Endometrium (tissue), 2 donors: Measurements from ENCODE around the gene ADAP1.
"Not testable (repeated sequence)": the region's sequence is repeated elsewhere in the genome, so short reads cannot be mapped to it uniquely, and the experiment has no call there.

Experiments used
- FAIRE-seq: peaks from 2 replicates; lab custom pipeline; 2012; peaks lifted over from hg19 to GRCh38; lab: Jason Lieb, UNC
- donor health status: control.
- donor health status: control.

ADAP1 gene

DNA sequence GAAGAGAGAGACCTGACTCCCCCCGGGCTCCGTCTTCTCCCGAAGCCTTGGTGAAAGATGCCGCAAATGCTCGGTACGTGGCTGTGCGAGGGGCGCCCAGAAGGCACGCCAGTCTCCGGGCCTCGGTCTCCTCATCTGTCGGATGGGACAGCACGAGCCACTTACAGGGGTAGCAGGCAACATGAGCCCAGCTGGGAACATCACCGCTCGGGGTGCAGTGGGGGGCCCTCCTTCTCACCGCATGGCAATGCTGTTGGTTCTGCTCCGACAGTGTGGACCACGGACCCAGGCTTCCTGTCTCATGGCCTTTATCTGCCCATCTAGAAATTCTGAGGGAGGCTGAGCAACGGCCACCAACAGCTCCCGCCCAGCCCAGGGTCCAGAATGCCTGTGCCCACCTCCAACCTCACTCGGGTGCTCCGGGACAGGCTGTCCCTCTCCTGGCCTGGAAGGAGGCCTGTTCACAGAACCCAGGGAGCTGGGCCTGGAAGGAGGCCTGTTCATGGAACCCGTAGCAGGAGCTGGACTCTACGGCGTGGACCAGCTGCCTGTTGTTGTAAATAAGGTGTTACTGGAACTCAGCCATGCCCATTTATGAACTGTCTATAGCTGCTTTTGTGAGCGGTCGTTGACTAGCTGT, 15.8 kb downstream of the ADAP1 start:
- no peak for FAIRE-seq

DNA sequence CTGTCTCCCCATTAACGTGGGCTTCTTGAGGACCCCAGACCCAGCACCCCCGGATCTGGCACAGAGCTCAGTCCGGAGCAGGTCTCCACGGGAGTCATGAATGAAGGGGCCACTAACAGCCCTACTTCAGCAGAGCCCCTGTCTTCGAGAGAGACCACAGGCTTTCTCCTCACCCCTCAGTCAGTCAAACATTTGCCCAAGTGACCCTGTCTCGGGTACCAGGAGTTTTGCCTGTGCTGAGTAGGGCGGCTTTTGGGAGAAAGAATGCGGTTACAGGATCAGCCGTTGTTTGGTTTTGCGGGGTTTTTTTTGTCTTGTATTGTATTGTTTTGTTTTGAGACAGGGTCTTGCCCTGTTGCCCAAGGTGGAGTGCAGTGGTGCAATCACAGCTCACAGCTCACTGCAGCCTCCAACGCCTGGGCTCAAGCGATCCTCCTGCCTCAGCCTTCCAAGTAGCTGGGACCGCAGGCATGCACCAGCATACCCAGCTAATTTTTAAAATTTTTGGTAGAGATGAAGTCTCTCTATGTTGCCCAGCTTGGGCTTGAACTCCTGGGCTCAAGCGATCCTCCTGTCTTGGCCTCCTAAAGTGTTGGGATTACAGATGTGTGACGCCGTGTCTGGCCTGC, 16.5 kb downstream of the ADAP1 start:
- no peak for FAIRE-seq

DNA sequence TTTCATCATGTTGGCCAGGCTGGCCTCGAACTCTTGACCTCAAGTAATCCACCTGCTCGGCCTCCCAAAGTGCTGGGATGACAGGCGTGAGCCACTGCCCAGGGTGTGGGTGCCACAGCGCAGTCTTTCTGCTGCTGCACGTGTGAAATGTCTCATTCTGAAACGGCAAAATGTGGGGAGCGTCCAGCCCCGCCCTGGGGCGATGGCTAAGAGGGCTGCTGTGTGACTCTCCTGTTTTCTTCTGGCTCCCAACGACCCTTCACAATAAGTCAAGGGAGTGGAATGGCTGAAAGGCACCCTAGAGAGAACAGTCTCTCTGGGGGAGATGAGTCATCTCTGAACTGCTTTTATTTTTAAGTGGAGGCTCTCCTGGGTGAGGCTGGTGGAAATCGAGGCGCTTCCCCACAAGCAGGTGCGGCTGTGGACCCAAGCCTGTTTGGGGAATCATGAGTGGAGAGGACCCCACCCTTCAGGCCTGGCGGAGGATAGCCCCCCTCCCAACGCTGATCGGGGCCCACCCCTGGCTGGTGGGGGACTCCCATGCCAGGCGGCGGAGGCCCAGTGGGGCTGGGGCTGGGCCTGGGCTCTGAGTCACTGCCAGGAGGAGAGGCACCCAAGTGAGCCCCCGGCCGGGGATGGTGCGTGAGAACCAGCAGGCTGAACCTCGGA, 18.0 kb downstream of the ADAP1 start:
- no peak for FAIRE-seq

DNA sequence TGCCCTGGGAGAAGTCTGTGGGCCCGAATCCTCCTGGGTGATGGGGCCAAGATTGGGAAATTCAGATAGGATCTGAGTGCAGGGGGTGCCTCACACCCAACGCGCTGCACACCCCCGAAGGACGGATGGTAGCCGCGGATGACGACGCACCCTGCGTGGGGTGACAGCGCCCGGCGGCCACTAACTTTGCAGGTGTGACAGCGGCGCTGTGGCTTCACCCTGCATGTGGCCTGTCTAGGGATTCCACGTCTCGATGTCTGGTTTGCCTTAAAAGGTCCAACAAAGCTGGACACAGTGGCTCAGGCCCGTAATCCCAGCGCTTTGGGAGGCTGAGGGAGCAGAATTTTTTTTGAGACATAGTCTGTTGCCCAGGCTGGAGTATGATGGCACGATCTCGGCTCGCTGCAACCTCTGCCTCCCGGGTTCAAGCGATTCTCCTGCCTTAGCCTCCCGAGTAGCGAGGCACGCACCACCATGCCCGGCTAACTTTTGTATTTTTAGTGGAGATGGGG, 18.6 kb downstream of the ADAP1 start:
- no peak for FAIRE-seq

DNA sequence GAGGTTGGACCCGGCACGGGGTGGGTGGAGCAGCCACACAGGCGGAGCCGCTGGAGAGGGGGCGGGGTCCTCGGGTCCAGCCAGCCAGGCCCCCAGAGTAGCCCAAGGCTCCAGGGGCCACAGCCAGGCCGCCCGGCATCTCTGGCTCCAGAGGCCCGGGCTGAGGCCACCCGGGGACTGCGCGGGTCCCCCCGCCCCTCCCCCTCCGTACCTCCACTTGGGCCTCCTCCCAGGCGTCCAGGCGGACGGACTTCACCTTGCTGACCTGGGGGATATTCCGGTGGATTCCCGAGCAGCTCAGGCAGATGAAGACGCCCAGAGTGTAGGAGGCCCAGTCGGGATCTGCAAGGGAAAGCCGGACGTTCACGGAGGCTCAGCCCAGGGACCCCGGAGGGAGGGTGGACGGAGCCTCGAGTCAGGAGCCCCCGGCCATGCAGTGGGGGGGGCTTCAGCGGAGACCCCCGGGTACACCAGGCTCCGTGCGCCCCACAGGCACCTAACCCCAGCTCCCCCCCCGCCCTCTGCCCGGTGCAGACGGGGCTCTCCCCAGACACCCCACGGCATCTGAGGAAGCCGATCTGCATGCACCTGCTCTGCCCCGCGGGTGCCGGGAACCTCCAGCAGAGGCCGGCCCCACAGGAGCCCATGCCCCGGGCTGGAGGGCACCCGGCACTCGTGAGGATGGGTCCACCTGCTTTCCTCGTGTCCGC, 19.2 kb downstream of the ADAP1 start:
- no peak for FAIRE-seq

DNA sequence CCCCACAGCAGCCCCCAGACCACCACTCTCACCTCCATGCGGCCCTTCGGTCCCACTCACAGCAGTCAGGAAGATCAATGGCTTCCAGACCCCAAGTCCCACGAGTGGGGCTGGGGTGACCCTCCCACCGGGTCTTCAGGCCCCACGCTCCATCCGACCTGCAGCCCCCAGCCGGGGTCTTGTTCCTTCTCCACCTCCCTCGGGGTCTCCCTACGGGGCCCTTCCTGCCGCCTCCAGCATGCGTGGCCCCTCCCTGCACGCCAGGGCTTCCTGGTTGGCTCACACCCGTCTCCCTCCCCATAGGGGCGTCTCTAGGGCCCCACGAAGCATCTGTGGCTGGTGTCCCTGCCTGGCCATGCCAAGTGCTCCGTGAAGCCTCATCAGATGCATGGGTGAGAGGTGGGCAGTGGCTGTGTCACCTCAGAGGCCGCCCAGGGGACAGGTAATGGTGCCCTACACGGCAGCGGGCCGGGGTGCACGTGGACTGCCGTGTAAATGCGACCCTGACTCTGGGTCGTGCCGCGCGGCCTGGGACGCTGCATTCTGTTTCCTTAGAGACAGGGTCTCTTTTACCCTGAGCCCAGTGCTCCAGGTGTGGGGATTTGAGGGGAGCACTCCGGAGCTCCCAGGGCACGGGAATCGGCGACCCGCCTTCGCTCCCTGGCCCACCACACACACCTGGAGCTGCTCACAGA, 19.9 kb downstream of the ADAP1 start:
- no peak for FAIRE-seq

DNA sequence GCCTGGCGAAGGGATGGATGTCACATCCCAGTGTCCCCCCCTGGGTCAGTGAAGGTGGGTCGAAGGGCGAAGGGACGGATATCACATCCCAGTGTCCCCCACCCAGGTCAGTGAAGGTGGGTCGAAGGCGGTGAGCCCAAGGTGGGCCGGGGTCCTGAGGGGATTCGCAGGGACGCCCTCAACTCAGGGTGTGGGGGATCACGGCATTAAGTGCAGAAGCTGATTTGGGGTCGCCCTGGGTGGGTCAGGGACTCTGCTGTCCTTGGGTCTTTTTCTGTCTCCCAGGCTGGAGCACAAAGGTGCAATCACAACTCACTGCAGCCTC, 21.9 kb downstream of the ADAP1 start:
- no peak for FAIRE-seq

DNA sequence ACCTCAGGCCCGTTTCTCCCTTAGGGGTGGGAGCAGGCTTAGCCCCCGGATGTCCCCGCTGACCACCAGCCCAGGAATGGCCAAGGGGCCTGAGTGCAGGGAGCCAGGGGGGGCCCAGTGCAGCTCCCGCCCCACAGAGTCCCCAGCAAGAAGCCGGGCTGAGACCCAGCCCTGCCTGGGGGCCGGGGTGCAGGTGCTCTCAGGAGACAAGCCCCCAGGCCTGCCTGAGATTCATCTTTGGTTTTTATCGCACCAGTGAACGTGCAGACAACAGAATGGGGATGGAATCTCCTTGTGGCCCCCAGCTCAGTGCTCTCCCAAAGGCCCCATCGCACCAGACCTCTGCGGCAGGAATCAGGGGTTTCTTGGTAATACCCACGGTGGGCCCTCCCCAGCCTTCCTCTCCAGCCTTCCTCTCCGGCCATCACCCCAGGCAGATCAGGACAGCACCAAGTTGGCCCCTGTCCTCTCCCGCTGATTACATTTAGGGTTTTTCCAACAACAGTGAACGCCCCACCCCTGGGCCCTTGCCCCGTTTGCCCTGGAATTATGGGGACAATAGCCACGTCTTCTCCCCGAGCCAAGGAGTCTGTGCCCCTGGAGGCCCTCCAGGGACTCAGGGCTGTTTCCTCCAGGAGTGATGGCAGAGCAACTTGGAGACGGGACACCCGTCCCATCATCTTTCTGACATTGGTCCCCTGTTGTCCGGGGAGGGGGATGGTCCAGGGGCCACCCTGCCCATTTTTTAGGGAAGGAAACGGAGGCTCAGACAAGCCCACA, 22.4 kb downstream of the ADAP1 start:
- FAIRE-seq, result no peak

DNA sequence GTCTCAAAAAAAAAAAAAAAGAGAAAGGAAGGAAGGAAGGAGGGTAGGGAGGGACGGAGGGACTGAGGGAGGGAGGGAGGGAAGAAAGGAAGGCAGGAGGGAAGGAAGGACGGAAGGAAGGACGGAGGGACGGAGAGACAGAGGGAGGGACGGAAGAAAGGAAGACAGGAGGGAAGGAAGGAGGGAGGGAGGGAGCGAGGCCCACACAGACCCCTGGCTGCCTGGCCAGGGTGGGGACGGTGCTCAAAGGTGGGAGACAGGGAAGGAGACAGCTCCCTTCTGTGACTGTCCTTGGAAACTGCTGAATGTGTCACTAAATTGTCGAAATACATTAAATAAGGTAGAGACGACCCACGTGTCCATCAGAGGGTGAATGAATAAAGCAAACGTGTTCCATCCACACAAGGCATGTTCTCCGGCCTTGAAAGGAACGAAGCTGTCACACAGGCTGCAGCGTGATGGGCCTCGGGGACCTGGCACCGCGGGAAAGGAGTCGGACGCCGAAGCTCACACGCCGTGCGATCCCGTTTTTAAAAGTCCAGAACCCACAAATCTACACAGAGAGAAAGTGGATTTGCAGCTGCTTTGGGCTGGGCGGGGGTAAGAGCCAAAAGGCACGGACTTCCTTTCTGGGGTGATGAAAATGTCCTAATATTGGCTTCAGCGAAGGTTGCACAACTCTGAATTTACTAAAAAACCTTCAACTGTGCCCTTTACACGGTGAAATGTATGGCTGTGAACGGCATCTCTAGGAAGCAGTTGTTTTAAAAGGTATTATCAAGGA, 23.3 kb downstream of the ADAP1 start:
- FAIRE-seq, result no peak

DNA sequence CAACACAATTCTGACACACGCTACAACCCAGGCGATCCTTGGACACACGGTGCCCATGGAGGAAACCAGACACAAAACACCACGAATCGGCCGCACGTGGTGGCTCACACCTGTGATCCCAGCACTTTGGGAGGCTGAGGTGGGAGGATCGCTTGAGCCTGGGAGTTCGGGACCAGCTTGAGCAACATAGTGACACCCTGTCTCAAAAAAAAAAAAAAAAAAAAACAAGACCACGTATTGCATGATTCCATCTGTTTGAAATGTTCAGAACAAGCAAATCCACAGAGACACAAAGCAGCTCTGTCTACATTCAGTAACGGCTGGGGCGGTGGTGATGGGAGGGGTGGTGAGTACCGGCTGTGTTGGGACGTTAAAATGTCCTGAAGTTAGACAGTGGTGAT, 25.2 kb downstream of the ADAP1 start:
- FAIRE-seq, result no peak

DNA sequence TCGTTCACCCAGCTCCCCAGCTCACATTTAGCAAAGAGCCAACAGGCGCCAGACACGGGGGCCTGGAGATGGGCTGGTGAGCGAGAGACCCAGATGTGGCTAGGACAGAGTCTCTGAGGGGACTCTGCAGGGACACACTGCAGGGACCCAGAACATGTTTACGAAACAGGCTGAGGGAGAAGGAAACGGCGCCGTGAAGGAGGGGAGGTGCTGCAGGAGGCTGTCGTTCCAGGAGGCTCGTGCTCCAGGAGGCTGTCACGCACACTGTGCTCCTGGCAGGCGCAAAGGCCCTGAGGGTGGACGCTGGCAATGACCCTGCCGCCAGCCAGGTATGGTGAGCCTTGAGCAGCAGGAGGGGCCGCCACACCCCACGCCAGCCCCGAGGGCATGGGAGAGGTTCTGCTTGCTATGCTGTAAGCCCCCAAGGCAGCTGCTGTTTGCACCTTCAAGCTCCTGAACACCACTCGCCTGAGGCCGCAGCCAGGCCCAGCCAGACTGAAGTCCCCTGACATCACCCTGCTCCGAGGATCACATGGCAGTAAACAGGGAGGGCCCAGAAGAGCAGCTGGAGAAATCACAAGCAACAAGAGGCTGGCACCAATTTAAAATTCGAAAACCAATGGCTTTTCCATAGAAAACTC, 27.3 kb downstream of the ADAP1 start:
- no peak for FAIRE-seq

DNA sequence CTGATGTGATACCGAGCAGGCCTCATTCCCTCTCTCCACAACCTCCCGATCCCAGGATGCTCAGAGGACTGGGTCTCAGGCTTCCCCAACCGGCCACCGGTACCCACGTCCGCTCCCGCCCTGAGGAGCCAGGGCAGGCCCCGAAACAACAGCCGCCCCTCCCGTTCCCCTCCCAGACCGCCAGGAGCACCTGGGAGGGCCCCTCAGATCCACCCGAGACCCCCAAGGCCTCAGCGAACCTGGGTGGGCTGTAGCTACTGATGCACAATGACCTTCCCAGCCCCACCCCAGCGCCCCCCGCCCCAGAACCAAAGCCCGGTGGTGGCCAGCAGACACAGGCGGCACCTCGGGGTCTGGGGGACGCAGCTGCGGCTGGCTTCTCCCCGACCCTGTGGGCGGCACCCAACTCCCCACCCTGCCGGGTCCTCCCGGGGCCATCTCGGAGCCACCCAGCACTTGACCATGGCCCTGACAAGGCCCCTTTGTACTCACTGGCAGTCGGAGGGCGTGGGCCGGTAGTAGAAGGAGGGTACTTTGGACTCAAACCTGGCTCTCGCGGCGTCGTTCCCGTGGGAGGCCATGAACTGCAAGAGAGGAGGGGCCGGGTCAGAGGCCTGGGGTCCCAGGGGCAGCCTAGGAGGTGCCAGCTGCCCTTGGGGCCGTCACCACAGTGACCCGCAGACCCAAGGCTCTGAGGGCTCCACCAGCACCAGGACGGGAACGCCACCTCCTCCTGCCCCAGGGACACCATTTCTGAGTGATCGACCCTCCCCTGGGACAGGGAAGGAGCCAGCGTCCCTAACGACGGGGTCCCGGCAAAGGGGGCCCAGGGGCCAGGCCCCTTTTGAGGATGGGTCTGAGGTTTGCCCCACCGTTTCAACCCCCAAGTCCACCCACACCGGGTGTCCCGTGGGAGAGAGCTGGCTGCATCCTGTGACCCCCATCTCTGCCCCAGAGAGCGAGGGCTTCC, 28.1 kb downstream of the ADAP1 start:
- no peak for FAIRE-seq

DNA sequence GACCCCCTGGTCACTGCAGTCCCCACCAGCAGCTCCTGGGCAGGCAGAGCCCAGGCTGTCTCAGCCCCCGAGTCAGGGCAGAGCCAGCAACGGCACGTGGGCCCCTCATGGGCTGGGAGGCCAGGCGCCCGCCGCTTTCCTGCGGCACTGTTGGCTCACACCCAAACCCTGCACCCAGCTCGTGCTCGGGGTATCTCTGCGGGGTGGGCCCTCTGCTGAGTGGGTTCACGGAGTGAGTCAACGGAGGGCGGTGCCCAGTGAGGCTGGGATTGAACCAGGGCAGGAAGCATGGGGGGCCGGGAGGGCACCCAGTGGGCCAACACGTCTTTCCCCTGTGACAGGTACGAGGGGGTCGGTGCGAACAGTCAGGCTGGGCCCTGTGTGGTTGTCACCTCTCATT, 28.9 kb downstream of the ADAP1 start:
- no peak for FAIRE-seq

DNA sequence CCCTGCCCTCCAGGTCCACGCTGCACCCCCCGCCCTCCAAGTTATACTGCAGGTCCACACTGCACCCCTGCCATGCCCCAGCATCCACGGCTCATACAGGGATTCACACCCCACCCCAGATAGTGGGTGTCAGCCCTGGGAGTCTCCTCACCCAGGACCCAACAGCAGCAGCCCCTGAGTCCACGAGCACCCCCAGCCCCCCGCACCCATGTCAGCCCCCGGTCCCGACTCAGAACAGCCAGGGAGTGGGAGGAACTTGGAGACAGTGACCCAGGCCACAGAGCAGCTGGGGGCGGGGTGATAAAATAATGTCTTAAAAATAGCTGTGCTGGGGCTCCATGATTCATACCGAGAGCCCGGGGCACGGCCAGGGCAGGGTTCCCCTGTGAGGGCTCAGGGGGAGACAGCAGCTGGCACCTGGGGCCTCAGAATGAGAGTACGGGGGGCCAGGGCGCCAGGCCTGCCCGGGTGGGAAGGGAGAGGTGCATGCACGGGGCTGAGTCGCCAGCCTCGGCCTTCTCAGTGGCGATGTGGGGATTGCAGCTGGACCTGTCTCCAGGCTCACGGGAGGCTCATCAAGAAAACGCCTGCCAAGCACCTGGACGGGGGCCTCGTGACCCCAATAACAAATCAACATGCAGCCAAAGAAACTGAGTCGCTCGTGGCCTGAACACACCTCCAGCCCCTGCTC, 29.8 kb downstream of the ADAP1 start:
- no peak for FAIRE-seq

DNA sequence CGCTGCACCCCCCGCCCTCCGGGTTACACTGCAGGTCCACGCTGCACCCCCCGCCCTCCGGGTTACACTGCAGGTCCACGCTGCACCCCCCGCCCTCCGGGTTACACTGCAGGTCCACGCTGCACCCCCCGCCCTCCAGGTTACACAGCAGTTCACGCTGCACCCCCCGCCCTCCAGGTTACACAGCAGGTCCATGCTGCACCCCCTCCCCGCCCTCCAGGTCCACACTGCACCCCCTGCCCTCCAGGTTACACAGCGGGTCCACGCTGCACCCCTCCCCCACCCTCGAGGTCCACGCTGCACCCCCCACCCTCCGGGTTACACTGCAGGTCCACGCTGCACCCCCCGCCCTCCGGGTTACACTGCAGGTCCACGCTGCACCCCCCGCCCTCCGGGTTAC, 30.4 kb downstream of the ADAP1 start:
- not testable (repeated sequence) for FAIRE-seq

DNA sequence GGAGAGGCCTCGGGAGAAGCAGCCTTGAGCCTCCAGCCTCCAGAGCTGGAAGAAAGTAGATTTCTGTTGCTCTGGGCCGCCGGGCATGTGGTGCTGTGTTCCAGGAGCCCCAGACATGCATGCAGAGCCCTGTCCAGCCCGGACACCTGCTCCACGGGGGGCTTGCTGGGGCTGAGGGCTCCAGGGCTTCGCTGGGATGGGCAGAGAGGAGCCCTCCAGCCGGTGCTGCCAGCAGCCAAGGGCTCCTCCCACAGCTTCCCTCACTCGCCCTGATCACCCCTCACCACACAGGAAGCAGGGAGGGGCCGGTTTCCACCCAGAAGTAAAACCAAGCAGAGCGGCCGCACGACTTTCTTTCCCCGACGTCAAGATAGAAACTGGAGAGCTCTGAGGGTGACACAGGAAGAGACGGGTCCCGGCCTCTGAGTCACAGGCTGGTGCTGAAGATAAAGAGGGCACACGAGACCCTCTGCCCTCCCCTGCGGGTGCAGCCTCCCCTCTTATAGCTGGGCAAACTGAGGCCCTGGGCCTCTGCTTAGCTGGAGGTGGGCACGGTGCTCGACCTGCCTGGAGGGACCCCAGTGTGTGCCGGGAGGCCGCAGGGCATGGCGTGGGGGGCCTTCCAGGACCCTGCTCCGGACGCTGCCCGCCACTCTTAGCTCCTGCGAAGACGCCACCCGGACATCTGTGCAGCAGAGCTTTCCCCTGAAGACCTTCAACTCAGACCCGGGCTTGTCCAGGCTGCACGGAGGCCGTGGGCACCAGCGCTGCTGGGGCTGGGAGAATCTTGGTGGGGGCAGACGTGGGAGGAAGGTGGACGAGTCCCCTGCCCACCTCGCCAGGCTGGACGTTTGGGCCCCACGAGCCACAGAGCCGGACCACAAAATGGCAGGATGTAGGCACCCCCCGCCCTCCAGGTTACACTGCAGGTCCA, 31.1 kb downstream of the ADAP1 start:
- no peak for FAIRE-seq
